IPS-NIHi11 (cell line): ENCODE measurements around the gene PEAK3.

Experiments used
- DNase-seq: peaks from one replicate; pipeline ENCODE4 v3.0.0; 2012; ENCODE audit warnings: mixed read lengths, low spot score

The PEAK3 gene

DNA sequence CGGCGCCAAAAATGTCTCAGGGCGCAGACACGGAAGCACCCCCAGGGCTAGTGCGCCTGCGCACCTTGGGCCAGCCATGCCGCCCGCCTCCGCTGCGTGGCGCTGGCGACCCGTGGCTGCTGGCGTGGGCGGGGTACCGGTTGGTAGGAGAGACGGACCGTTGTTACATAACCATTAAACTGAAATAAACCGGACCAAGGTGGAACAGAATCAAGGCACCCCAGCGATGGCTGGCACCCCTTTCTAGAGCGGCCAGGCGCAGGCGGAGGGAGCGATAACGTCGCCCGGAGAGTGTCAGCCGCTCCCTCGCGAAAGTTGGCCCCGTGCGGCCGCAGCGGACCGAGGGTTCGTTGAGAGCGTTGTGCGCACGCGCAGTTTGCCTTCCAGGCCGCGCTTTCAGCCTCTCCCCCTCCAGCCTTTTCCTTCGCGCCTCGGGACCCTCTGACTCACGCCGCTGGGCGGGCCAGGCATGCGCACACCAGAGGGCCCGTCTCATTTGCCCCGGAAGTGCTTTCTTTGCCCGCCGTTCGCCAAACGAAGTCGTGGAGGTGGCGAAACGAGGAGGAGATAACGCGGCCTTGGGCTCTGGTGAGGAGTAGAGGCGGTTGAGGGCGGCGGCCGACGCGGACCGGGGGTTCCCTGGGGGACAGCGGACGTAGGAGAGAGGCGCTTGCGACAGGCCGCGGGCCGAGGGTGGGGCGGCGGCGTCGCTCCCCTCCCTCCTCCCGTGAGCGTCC, 45.5 kb downstream of the PEAK3 start, which contains the start of the genes PLEKHJ1 and SF3A2:
TSS of gene PLEKHJ1 (minus strand) at position 16 of the 737 bp plus-strand sequence. CDS start 81 bp downstream, outside the sequence.
TSS of gene SF3A2 (plus strand) at position 511 of the 737 bp plus-strand sequence. CDS start 6,595 bp downstream, outside the sequence.
- DNase-seq: peak; percentile 97

DNA sequence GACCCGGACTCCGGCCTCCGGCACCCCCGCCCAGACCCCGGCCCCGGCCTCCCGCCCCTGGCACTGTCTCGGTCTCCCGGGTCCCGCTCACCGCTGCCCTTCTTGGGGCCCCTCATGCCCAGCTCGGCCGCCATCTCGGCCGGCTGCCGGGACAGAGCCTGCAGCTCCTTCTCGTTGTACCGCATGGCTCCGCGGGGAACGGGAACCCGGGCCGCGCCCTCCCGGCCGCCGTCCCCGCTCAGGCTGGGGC, 46.0 kb downstream of the PEAK3 start:
- DNase-seq: no peak

DNA sequence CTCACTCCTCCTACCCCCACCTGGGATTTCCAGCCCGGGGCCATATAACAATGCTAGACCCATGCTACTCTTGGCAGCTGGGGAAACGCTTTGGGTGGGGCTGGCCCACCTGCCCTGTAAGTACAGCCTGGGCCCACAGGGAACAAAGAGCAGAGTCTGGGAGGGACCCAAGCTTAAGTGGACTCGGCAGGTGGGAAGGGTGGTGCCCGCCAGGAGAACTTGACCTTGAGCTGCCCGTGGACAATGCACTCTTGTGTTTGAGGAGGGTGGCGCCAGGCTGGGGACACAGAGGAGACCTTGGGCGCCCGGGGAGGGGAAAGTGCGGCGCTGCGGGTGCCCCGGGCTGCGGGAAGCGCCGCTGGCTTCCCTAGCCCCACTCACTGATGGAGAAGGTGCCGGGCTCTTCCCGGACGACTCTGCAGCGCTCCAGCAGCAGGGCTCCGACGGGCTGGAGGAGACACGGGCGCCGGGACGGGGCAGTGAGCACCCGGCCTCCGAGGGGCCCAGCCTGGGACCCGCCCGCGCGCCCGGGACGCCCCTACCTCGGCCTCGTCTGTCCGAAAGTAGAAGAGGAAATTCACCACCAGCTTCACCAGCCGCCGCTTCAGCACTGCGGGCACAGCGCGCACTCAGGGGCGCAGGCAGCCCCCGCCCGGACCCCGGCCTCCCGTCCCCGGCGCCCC, 46.5 kb downstream of the PEAK3 start:
- no peak for DNase-seq

DNA sequence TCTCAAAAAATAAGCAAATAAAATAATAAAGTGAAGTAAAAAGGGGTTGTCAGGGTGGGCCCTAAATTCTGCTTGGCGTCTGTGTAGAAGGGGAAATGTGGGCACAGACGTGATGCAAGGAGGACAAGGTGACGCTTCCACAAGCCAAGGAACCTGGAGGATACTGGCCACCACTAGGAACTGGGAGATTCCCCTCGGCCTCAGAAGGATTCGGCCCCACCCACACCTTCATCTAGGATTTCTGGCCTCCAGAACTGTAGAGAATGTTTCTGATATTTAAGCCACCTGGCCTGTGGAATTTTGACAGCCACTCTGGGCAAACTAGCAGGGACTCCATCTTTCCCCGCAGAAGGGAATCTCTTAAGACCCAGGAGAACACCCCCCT, 47.0 kb downstream of the PEAK3 start:
- no peak for DNase-seq

DNA sequence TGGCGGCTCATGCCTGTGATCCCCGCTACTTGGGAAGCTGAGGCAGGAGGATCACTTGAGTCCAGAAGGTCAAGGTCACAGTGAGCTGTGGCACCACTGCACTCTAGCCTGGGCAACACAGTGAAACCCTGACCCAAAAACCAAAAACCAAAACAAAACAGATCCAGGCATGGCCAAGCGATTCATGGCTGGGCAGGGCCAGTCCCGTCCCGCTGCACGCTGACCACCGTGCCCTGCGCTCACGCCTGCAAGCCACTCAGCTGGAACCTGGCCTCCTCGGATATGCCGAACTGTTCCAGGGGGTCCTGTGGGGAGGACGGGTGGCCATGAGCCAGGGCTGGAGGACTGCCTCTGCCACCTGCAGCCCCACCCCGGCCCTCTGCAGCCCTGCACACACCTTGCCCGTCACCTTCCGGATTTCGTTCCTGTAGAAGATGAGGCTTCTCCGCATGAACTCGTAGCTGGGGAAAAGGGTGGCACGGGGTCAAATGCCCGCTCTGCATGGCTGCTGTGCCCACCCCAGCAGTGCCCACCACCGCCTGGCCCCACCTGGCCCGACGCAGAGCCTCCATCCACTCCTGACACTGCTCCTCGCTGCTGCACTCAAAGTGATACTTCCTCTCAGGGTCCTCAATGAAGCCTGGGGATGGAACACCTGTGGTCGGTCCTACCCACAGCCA, 48.2 kb downstream of the PEAK3 start:
- DNase-seq: no peak

DNA sequence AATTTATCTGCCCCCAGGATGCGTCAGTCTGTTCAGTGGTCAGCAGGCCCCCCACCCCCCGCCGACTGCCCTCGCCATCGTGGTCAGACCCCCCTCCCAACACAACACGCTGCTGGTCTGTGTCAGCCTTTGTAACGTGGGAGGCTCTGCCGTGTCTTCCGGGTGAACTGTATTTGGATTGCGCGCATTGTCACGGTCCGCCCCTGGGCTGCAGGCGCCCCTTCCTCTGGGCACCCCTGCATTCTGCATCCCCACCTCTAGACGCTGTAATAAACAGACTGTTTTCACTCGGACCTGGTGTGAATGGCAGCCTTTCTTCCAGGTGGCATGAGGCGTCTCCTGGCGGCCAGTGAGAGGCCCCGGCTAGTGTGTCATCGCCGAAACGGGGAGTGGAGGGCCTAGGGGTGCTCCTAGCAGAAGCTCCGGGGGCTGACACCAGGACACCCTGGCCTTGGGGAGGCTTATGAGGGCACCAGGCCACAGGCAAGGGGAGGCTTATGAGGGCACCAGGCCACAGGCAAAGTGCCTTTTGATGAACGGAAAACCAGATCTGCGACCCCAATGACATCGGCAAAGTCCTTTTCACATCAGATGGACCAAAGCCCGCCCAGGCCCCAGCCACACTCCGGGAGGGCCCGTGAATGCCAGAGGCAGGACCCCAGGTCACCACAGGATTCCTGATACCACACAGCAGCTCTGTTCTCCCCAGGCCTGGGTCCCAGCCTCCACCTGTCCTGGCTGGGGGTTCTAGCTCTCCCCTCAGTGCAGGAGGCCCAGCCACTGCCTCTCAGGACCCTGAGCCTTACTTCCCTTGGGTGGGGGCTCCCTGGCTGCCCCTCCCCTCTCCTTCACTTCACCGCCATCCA, 49.5 kb downstream of the PEAK3 start:
- DNase-seq: no peak

DNA sequence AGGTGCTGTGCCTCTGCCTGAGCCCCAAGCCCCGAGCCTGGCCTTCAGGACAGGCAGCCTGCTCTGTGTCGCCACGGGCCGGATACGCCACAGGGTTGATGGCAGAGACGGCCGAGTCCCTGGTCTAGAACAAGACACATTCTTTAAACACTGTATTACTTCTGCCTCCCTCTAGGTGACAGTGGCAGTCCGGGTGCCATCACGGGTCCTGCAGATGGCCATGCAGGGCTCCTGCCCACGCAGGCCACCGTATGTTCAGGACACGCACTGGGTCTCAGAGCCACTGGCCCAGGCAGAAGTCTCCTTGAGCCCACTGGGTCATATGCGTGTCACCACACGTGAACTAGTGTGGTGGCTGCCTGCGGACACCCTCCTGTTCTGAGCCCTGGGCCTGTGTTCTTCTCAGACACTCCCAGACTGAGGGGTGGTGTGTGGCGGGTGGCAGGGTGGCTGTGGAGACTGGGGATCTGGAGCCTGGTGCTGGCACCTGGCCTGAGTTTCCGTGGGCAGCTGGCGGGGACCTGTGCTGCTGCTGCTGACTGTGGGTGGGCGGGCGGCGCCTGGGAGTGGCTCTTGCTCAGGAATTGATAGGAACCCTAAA, 50.3 kb downstream of the PEAK3 start:
- no peak for DNase-seq

DNA sequence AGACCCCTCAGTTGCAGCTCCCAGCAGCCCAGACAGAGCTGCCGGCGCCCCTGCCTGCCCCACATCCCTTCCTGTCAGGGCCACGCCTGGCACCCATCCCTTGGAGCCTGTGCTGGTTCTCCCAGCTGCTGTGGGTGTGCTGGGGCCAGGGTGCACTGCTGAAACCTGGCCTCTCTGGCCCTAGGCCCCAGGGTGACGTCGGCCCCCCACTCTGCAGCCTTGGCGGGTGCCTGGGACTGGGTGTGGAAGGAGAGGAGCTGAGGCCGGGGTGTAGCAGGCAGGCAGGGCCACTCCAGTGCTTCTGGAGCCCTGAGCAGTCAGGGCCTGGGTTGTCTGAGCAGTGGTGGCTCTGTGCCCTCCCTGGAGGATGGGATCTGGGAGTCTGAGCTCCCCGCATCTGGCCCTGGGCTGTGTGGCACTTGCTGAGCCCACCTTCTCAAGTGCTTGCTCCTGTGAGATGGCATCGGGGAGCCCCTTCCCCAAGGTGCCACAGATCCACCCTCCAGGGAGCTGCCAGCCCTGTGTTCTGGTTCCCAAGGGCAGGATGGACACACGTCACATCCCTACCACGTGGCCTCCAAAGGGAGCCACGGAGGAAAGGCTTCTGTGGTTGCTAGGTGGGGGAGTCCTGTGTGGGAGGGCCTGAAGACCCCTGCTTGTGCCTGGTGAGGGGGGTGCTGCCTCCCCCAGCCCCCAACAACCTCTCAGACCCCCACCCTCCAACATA, 51.0 kb downstream of the PEAK3 start:
- no peak for DNase-seq

DNA sequence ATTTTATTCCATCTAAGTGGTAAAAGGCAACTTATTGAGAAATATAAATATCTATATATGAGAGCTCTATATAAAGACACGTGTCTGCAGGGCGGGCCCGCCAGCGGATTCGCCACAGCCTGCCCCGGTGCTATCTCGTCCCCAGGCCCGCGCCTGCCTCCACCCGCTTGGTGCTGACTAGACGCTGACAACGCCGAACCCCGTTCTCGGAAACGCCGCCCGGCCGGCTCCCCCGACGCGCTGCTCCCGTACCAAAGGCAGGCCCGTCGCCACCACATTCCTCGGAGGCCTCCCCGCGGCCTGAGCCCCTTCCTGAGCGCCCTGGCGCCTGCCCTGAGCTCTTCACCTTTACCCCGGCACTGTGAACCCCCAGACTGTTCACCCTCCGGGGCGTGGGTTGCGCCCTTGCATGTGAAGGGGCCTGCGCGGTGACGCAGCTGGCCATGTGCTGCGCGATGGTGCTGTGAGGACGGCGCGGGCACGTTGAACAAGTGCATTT, 51.9 kb downstream of the PEAK3 start:
- no peak for DNase-seq

DNA sequence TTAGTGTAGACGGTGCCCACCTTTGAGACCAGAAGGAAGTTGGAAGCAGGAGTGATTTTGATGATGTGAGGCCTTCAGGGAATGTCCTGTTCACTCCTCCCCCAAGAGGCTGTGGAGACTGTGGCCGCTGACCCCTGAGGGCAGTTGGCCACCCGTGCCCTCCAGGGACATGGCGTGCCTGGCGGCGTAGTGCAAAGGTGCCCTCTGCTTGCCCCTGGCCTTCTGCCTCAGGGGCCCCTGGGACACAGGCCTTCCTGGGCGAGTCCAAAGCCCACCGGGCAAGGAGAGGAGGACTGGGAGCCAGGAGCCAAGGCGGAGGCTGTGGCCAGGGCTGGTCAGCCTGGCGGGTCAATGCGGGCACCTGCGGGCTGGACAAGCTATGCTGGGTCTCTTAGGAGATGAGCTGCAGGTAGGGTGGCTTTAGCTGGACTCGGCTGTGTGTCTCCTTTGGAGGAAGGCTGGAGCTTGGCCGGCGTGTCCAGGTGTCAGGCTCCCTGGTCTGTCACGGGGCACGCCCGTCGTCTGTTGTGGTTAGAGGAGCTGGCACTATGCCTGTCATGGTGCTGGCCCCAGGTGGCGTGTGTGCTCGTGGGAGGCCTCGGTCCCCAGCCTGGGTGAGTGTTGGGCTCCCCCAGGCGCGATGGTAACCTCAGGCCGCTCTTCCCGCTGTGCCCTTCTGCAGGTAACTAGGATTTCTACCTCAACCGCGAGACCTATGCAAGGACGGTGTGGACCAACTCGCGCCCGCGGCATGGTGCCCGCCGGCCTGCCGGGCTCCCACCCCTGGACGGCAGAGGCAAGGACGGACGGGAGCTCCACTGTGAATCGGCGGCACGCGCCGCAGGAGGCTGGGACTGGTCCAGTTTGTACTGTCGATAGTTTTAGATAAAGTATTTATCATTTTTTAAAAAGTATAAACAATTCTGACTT, 52.6 kb downstream of the PEAK3 start:
- no peak for DNase-seq

DNA sequence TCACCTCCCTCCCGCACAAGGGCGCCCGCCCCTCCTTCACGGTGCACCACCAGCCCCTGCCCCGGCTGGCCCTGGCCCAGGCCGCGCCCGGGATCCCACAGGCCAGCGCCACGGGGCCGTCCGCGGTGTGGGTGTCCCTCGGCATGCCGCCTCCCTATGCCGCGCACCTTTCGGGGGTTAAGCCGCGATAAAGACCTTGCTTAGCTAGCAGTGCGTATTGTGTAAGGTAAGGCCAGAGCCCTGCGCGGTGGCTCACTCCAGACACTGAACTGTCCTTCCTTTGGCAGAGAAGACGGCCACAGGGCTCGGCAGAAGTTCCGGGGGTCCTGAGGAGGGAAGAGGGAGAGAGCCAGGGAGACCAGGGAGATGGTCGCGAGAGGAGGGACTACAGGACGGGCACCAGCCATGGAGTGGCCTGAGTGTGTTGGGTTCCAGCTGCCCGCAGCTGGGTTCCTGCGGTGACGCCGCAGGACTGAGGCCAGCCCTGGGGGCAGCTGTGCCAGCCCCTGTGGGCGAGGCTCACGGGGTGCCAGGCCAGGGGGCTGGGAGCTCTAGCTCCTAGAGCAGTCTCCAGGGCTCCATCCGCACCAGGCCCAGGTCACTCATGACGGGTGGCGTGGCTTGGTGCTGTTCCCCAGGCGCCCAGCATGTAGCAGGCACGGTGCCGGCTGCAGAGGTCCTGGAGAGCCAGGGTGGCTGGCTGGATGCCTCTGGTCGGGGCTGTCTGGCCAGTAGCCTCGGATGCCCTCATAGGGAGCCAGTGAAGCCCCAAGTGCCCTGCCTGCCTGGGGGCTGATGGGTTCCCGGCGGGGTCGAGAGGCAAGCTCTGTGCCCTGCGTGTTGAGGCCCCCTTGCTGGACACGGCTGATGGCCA, 53.6 kb downstream of the PEAK3 start:
- DNase-seq: no peak

DNA sequence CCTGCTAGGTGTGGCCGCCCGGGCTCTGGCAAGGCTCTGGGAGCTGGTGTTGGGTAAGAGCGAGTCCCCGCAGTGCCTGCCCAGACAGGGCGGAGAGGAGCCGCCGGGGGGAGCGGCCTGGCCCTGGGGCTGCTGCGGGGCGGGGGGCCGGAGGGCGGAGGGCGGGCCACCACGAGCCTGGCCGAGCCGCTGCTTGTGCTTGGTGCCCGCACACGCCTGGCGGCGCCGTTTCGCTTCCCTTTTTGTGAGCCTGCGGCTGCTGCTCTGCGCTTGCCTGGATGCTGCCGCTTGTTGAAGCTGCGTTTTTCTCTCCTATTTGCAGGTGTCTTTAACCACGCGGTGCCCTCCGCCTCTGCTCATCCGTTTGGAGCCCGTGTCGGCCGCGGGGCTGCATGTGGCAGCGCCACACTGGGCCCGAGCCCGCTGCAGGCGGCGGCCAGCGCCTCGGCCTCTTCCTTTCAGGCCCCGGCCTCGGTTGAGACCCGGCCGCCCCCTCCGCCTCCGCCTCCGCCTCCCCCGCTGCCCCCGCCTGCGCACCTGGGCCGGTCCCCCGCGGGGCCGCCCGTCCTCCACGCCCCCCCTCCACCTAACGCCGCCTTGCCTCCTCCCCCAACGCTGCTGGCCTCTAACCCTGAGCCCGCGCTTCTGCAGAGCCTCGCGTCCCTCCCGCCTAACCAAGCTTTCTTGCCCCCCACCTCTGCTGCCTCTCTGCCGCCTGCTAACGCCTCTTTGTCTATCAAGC, 54.4 kb downstream of the PEAK3 start:
- DNase-seq: no peak

DNA sequence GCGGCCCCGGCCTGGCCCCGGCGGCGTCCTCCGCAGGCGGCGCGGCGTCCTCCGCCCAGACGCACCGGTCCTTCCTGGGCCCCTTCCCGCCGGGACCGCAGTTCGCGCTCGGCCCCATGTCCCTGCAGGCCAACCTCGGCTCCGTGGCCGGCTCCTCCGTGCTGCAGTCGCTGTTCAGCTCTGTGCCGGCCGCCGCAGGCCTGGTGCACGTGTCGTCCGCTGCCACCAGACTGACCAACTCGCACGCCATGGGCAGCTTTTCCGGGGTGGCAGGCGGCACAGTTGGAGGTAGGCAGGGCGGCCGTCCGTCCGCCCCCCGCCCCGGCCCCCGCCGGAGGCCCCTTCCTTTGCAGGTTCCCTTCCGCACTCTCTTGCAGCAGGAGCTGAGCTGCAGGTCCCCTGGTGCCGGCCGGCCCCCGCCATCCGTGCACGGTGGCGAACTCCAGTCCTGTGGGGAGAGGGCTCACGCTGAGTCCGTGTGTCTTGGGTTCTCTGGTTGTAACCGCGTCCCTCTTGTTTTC, 55.1 kb downstream of the PEAK3 start:
- DNase-seq: no peak

DNA sequence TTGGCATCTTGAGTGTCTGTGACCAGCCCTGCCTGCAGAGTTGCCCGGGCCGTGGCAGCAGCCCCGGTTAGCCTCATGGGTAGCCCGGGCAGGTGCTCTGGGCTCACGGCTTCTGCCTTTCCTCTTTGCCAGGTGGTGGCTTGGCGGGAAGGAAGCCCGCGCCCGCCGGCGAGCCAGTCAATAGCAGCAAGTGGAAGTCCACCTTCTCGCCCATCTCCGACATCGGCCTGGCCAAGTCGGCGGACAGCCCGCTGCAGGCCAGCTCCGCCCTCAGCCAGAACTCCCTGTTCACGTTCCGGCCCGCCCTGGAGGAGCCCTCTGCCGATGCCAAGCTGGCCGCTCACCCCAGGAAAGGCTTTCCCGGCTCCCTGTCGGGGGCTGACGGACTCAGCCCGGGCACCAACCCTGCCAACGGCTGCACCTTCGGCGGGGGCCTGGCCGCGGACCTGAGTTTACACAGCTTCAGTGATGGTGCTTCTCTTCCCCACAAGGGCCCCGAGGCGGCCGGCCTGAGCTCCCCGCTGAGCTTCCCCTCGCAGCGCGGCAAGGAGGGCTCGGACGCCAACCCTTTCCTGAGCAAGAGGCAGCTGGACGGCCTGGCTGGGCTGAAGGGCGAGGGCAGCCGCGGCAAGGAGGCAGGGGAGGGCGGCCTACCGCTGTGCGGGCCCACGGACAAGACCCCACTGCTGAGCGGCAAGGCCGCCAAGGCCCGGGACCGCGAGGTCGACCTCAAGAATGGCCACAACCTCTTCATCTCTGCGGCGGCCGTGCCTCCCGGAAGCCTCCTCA, 55.7 kb downstream of the PEAK3 start:
- no peak for DNase-seq

DNA sequence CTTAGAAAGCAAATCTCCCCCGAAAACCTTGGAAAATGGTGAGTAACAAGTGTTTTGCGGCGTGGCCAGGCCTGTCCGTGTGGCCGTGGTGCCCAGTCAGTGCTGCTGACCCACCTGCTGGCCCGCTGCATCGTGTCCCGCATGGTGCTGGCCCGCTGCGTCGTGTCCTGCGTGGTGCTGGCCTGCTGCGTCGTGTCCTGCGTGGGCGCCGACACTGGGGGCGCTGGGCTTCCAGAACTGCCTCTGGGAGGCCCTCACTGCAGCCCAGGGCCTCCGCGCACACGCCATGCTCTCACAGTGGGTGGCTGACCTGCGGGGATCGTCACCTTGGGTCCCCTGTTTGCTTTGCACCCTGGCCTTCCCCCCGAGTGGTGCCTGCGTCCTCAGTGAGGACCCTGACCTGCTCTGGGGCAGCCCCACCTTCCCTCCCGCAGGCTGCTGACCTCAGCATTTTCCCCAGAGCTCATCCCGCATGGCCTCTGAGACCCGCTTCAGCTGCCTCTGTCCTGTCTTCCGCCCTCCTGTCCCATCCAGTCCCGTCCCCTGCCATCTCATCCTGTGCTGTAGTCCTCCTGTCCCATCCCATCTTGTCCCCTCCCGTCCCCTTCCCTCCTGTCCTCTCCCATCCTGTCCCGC, 56.4 kb downstream of the PEAK3 start:
- DNase-seq: no peak

DNA sequence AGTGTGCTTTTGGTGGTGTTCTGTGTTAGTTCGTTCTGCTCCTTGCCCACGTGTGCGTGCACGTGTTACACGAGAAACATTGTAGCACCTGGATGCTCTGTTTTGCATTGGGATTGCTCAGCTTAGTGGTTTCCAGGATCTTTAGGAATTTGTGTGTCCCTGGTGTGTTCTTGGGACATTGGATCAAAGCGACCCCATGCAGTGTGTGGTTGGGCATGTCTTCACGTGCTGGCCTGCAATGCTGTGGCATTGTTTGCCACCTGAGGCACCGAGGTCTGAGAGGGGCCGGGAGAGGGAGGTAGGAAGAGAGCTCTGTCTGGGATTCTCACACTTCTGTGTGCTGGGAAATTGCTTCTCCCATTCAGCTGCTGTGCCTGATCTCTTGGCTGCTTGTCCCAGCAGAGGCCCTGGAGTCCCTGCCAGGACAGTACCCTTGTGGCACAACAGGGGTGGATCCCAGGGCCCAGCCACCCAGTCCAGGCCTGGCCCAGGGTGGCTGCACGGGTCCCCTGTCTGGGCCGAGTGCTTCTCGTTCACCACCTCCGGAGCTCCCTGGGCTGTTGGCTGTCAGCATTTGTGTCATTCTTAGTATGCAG, 57.1 kb downstream of the PEAK3 start:
- no peak for DNase-seq
